Fibroblast of lung (primary cell): ENCODE results near the gene RHBDD1. TPM values are rescaled to one million over a fixed set of nuclear protein-coding genes. Genes with fewer than 3 reads are reported as not detected.

Source experiments
- DNase-seq, 2 donors: peaks; one replicate each; pipeline versions ENCODE4 v3.0.0 to v3.0.0-alpha.2; 2010; ENCODE audit warnings: low read depth in 2 of 2
- H2AFZ ChIP-seq: 2 replicates; pipeline ENCODE4 v1.5.1; 2012; ENCODE audit warnings: low read length, control low read depth, inconsistent platforms
- H3K27ac ChIP-seq: 2 replicates; pipeline ENCODE4 v1.5.1; 2011; ENCODE audit warnings: low read length, control low read depth; ENCODE audit not compliant: insufficient read depth
- H3K27me3 ChIP-seq: 2 replicates; pipeline ENCODE4 v1.5.1; 2011; ENCODE audit warnings: mild to moderate bottlenecking, low read length; ENCODE audit not compliant: control insufficient read depth, insufficient read depth
- H3K36me3 ChIP-seq: 2 replicates; pipeline ENCODE4 v1.5.1; 2011; ENCODE audit warnings: low read length; ENCODE audit not compliant: control insufficient read depth, insufficient read depth
- H3K4me1 ChIP-seq: 2 replicates; pipeline ENCODE4 v1.5.1; 2011; ENCODE audit warnings: low read length; ENCODE audit not compliant: control insufficient read depth, insufficient read depth; ENCODE audit errors: extremely low read depth
- H3K4me2 ChIP-seq: 2 replicates; pipeline ENCODE4 v1.5.1; 2011; ENCODE audit warnings: low read length, control low read depth; ENCODE audit not compliant: insufficient read depth; ENCODE audit errors: extremely low read depth
- H3K4me3 ChIP-seq, 4 experiments: fragments of 200-600 bp in 1 of 4; sonication (generic) in 1 of 4; replicated peaks in 1 of 4; 2 replicates each; pipeline ENCODE4 v1.5.1; 2011 to 2016; ENCODE audit warnings: low read length in 4 of 4, low read depth in 3 of 4, mild to moderate bottlenecking in 3 of 4, control low read depth in 2 of 4, inconsistent platforms in 1 of 4, mixed read lengths in 1 of 4; ENCODE audit not compliant: insufficient read depth in 1 of 4; ENCODE audit errors: control extremely low read depth in 1 of 4
- H3K79me2 ChIP-seq: 2 replicates; pipeline ENCODE4 v1.5.1; 2012; ENCODE audit warnings: mild to moderate bottlenecking, low read length, inconsistent platforms; ENCODE audit not compliant: control insufficient read depth, insufficient read depth
- H3K9ac ChIP-seq: 2 replicates; pipeline ENCODE4 v1.5.1; 2011; ENCODE audit warnings: mild to moderate bottlenecking, low read length, control low read depth; ENCODE audit not compliant: insufficient read depth
- H3K9me3 ChIP-seq: 2 replicates; pipeline ENCODE4 v1.5.1; 2012; ENCODE audit warnings: low read depth, low read length; ENCODE audit not compliant: control insufficient read depth, insufficient read depth
- H4K20me1 ChIP-seq: 2 replicates; pipeline ENCODE4 v1.5.1; 2011; ENCODE audit warnings: low read length; ENCODE audit not compliant: control insufficient read depth, insufficient read depth; ENCODE audit errors: extremely low read depth
- EZH2 ChIP-seq: IDR thresholded peaks from 2 replicates; pipeline ENCODE4 v1.5.1; 2012; ENCODE audit warnings: low read length, control low read depth, mild to moderate bottlenecking; ENCODE audit errors: missing control alignments
- polyA plus RNA-seq, 2 donors: library from polyadenylated mRNA; depleted of rRNA in 1 of 2; stranded (reverse) in 1 of 2; unstranded in 1 of 2; fragments of >200 nt; gene quantifications; 2 replicates each; pipeline ENCODE4 v1.2.1, GENCODE V29; 2011 to 2012; ENCODE audit warnings: missing spikeins in 1 of 2
- total RNA-seq: library from RNA; depleted of rRNA; stranded (reverse); fragments of >200 nt; gene quantifications from 2 replicates; pipeline ENCODE4 v1.2.1, GENCODE V29; 2014
- TF ChIP-seq, protein P1 (sequence below), 2 donors: IDR thresholded peaks in 1 of 2; conservative IDR thresholded peaks in 1 of 2; 1 replicate in 1 of 2; 2 replicates in 1 of 2; pipeline ENCODE4 v1.5.1; 2011 to 2012; ENCODE audit warnings: low read length in 2 of 2, control low read depth in 1 of 2, inconsistent platforms in 1 of 2, low read depth in 1 of 2, mild to moderate bottlenecking in 1 of 2

RHBDD1 gene
- total and polyA plus RNA-seq, 2 donors (not counting 1 experiment from before 2014, with no cell fraction given): 31.5 to 85.4 TPM

DNA sequence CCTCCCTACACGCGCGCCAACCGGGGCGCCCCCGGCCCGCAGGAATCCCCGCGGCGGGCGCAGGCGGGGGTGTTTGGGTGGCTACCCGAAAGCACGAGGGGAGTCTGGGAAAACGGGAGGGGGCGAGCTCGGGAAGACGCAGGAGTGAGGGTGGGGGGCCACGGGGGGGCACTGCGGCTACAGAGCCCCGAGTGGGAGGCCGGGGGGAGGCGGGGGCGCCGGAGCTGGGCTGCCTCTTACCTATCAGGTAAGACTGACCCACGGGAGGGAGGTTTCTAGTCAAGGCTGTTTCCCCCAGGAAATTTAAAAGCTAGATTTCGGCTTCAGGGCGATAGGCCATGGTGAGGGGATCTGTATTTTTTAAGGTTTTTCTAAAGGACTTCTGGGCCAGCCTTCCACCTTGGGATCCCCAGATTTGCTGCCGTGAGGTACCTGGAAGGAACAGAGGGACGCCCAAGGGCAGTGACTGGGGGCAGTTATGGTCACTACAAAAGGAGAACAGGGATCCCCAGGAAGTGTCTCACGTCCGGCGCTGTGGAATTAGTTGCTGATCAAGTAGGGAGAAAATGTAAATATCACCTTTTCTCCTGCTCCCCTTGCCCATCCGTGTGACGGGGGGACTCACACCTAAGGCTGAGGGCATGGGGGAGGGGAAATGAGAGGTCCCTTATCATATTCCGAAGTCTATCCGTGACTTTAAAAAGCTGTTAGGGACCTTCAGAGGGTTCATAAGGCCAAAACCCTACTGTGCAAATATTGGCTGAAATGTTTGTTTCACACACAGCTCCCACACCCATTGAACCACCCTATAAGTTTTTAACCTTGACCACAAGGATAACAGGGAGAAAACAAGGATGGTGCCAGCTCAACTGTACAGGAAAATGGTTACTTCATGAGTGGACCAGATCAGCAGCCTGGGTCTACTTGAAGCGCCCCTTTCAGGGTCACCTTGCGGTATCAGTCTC, 35.6 kb upstream of the RHBDD1 start:
- Histone ChIP-seq H3K36me3 (peaks cover 21% of the 10 kb centered on the region), H3K4me1 (peaks cover 7% of the 10 kb centered on the region), H3K9ac (peak overlapping the region; percentile 63)

DNA sequence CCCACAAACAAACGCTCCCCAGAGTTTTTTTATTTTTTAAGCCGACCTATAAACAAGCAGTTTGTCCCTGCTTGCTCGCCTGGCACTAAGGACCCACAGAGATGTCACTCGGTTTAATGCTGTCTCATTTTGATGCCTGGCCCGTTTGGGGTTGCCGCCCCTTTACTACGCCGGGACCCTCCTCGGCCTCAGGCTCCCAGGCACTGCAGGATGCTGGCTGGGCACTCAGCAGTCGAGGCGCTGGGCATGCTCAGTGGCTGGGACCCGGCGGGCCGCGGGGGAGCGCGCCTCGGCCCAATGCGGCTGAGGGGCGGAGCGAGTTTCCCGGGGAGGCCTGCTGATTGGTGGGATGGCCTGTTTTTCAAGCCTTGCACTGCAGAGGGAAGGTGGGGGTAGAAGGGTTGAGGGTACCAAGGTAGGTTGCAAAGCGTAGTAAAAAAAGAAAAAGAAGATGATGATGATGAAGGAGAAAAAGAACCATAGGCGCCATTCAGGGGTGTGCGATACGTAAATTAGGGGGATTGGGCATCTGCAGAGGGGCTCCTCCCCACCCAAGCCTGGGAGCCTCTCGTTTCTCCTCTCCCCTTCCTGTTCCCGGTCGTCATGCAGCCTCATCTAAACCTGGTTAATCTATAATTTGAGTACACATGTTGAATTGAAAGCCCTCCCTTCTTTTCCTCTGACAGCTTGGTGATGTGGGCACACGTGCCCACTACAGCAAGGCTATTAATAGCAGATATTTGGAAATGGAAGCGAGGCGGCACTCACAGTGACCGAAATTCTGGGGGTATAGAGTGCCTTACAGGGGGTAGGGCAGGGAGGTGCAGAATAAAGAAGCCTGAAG, 34.7 kb upstream of the RHBDD1 start:
- H3K4me3 ChIP-seq: peak overlapping the region; percentile 43 to 69 (median 56)
- peak; percentile 79 to 86 for DNase-seq
- no peaks in the 10 kb centered on the region for H3K9me3 ChIP-seq
- peak overlapping the region; percentile 91 for H3K4me2 ChIP-seq
- H3K27me3 ChIP-seq: no peaks in the 10 kb centered on the region
- H3K79me2 ChIP-seq: peaks cover 47% of the 10 kb centered on the region
- TF ChIP-seq, protein P1, sequence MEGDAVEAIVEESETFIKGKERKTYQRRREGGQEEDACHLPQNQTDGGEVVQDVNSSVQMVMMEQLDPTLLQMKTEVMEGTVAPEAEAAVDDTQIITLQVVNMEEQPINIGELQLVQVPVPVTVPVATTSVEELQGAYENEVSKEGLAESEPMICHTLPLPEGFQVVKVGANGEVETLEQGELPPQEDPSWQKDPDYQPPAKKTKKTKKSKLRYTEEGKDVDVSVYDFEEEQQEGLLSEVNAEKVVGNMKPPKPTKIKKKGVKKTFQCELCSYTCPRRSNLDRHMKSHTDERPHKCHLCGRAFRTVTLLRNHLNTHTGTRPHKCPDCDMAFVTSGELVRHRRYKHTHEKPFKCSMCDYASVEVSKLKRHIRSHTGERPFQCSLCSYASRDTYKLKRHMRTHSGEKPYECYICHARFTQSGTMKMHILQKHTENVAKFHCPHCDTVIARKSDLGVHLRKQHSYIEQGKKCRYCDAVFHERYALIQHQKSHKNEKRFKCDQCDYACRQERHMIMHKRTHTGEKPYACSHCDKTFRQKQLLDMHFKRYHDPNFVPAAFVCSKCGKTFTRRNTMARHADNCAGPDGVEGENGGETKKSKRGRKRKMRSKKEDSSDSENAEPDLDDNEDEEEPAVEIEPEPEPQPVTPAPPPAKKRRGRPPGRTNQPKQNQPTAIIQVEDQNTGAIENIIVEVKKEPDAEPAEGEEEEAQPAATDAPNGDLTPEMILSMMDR (conservative IDR thresholded peaks at IDR 0.05 in 1 of 2, IDR thresholded peaks at IDR 0.05 in 1 of 2; ENCODE audit: low read depth in 1 of 2, low read length in 2 of 2): no peak
- no peak for TF ChIP-seq EZH2
- H3K27ac ChIP-seq: peak overlapping the region; percentile 85
- H4K20me1 ChIP-seq: no peaks in the 10 kb centered on the region
- H2AFZ ChIP-seq: peak overlapping the region; percentile 52
- H3K36me3 ChIP-seq: peaks cover 12% of the 10 kb centered on the region
- H3K9ac ChIP-seq: peak overlapping the region; percentile 44
- peaks cover 7% of the 10 kb centered on the region for H3K4me1 ChIP-seq

More for the DNA sequence above, 35.6 kb upstream of the RHBDD1 start:
- Histone ChIP-seq H3K27ac (peak overlapping the region; percentile 85), H3K79me2 (peaks cover 56% of the 10 kb centered on the region), H3K4me3 (peak overlapping the region; percentile 40 to 69 (median 53)), H4K20me1 (no peaks in the 10 kb centered on the region), H3K4me2 (peak overlapping the region; percentile 91), H2AFZ (peak overlapping the region; percentile 14), H3K27me3 (no peaks in the 10 kb centered on the region), H3K9me3 (no peaks in the 10 kb centered on the region)
- peak; percentile 34 to 41 for DNase-seq
- no peak for TF ChIP-seq EZH2
- TF ChIP-seq, protein P1 (conservative IDR thresholded peaks at IDR 0.05 in 1 of 2, IDR thresholded peaks at IDR 0.05 in 1 of 2; ENCODE audit: low read depth in 1 of 2, low read length in 2 of 2): peak in 1 of 2 donors; percentile 23

DNA sequence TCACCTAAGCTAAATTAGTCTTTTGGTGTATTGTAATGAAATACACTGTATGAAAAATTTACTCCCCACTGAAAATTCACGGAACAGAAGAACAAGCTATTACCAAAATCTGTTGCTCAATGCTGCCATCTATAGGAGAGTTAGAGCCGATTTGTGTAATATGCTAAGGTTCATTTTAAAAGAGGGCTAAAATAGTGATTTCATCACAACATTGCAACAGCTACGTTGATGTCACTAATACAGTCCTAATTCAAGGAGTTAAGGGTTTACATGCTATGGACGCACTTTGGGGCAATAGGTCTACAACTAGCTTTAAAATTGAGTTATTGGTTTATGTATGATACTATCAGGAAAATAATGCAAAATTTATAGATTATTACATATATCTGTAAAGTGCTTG, 33.3 kb upstream of the RHBDD1 start:
- Histone ChIP-seq H3K36me3 (peaks cover 2% of the 10 kb centered on the region), H3K9me3 (no peaks in the 10 kb centered on the region), H3K27me3 (no peaks in the 10 kb centered on the region), H3K27ac (no peak overlapping the region), H4K20me1 (no peaks in the 10 kb centered on the region), H3K79me2 (peaks cover 33% of the 10 kb centered on the region), H3K4me3 (no peak overlapping the region), H3K4me2 (no peak overlapping the region), H2AFZ (no peak overlapping the region), H3K4me1 (peaks cover 7% of the 10 kb centered on the region), H3K9ac (no peak overlapping the region)
- TF ChIP-seq, protein P1 (conservative IDR thresholded peaks at IDR 0.05 in 1 of 2, IDR thresholded peaks at IDR 0.05 in 1 of 2; ENCODE audit: low read depth in 1 of 2, low read length in 2 of 2): peak; percentile 51 to 70
- no peak for TF ChIP-seq EZH2
- DNase-seq: peak; percentile 69 to 97
